Measurements from ENCODE around the gene CELSR1.
A peak's percentile ranks its signal among the peaks of the same experiment; 100 is the strongest.
"Not testable (repeated sequence)": the region's sequence is repeated elsewhere in the genome, so short reads cannot be mapped to it uniquely, and the experiment has no call there.

Gene CELSR1

GRCh38 chr22:46336119-46337078 lies 201.0 kb downstream of the CELSR1 start:
- peak in 15 of 56 donors; percentile 7 to 48 (median 28) for DNase-seq

- peak in 54 of 56 donors; percentile 29 to 88 (median 68) for DNase-seq
Observed at GRCh38 chr22:46335201-46336118, 202.0 kb downstream of the CELSR1 start, which contains the start of gene TRMU. TRMU (plus strand) TSS chr22:46335714; CDS start chr22:46335765, 51 bp downstream.

- no peak for DNase-seq
Observed at GRCh38 chr22:46331496-46331895, 205.9 kb downstream of the CELSR1 start.

GRCh38 chr22:46330426-46330825 lies 207.0 kb downstream of the CELSR1 start:
- DNase-seq: no peak

- DNase-seq: no peak
Observed at GRCh38 chr22:46329616-46330015, 207.8 kb downstream of the CELSR1 start.

GRCh38 chr22:46328797-46329196 lies 208.6 kb downstream of the CELSR1 start:
- no peak for DNase-seq

GRCh38 chr22:46327691-46328465 lies 209.5 kb downstream of the CELSR1 start:
- no peak for DNase-seq

GRCh38 chr22:46326066-46326680 lies 211.2 kb downstream of the CELSR1 start:
- DNase-seq: no peak

- no peak for DNase-seq
Observed at GRCh38 chr22:46323162-46323561, 214.3 kb downstream of the CELSR1 start.

GRCh38 chr22:46322711-46323110 lies 214.7 kb downstream of the CELSR1 start:
- no peak for DNase-seq

- no peak for DNase-seq
Observed at GRCh38 chr22:46320716-46321386, 216.6 kb downstream of the CELSR1 start.

GRCh38 chr22:46320166-46320710 lies 217.2 kb downstream of the CELSR1 start:
- DNase-seq: no peak

GRCh38 chr22:46319319-46319718 lies 218.1 kb downstream of the CELSR1 start:
- no peak for DNase-seq

- DNase-seq: no peak
Observed at GRCh38 chr22:46318576-46318975, 218.8 kb downstream of the CELSR1 start.

GRCh38 chr22:46317646-46318045 lies 219.8 kb downstream of the CELSR1 start:
- DNase-seq: no peak

GRCh38 chr22:46315976-46316375 lies 221.4 kb downstream of the CELSR1 start:
- DNase-seq: no peak

- not testable (repeated sequence) for DNase-seq
Observed at GRCh38 chr22:46312848-46313247, 224.6 kb downstream of the CELSR1 start.

- DNase-seq: no peak
Observed at GRCh38 chr22:46312056-46312455, 225.4 kb downstream of the CELSR1 start.
